ENCODE data around the gene ARF3. TPM values are rescaled to one million over a fixed set of nuclear protein-coding genes. Genes with fewer than 3 reads are reported as not detected.

Gene ARF3
- total and polyA plus RNA-seq, 2 of the 13 experiments (the other 11 are each of a cell fraction or from before 2014, with no cell fraction given): 53.8 to 57.9 TPM

GRCh38 chr12:48996794-48997718 is 39.8 kb upstream of the ARF3 start (continued):
- TF ChIP-seq, protein P1, sequence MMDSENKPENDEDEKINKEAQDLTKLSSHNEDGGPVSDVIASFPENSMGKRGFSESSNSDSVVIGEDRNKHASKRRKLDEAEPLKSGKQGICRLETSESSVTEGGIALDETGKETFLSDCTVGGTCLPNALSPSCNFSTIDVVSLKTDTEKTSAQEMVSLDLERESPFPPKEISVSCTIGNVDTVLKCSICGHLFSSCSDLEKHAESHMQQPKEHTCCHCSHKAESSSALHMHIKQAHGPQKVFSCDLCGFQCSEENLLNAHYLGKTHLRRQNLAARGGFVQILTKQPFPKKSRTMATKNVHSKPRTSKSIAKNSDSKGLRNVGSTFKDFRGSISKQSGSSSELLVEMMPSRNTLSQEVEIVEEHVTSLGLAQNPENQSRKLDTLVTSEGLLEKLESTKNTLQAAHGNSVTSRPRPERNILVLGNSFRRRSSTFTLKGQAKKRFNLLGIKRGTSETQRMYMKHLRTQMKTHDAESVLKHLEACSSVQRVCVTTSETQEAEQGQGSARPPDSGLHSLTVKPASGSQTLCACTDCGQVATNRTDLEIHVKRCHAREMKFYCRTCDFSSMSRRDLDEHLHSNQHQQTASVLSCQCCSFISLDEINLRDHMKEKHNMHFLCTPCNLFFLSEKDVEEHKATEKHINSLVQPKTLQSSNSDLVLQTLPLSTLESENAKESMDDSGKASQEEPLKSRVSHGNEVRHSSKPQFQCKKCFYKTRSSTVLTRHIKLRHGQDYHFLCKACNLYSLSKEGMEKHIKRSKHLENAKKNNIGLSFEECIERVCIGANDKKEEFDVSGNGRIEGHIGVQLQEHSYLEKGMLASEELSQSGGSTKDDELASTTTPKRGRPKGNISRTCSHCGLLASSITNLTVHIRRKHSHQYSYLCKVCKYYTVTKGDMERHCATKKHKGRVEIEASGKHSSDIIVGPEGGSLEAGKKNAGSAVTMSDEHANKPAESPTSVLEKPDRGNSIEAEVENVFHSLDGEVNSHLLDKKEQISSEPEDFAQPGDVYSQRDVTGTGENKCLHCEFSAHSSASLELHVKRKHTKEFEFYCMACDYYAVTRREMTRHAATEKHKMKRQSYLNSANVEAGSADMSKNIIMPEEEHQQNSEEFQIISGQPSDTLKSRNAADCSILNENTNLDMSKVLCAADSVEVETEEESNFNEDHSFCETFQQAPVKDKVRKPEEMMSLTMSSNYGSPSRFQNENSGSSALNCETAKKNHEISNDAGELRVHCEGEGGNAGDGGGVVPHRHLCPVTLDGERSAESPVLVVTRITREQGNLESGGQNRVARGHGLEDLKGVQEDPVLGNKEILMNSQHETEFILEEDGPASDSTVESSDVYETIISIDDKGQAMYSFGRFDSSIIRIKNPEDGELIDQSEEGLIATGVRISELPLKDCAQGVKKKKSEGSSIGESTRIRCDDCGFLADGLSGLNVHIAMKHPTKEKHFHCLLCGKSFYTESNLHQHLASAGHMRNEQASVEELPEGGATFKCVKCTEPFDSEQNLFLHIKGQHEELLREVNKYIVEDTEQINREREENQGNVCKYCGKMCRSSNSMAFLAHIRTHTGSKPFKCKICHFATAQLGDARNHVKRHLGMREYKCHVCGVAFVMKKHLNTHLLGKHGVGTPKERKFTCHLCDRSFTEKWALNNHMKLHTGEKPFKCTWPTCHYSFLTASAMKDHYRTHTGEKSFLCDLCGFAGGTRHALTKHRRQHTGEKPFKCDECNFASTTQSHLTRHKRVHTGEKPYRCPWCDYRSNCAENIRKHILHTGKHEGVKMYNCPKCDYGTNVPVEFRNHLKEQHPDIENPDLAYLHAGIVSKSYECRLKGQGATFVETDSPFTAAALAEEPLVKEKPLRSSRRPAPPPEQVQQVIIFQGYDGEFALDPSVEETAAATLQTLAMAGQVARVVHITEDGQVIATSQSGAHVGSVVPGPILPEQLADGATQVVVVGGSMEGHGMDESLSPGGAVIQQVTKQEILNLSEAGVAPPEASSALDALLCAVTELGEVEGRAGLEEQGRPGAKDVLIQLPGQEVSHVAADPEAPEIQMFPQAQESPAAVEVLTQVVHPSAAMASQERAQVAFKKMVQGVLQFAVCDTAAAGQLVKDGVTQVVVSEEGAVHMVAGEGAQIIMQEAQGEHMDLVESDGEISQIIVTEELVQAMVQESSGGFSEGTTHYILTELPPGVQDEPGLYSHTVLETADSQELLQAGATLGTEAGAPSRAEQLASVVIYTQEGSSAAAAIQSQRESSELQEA (CRISPR knock-in tag; IDR thresholded peaks at IDR 0.05; ENCODE audit: not compliant biosample characterization): peak; percentile 41
- no peak for TF ChIP-seq ZKSCAN1 (IDR thresholded peaks at IDR 0.05; ENCODE audit: low read length)
- no peak for TF ChIP-seq AKNA (CRISPR knock-in tag; IDR thresholded peaks at IDR 0.05; ENCODE audit: borderline replicate concordance)
- TF ChIP-seq FOSL2 (CRISPR knock-in tag; IDR thresholded peaks at IDR 0.05): no peak
- TF ChIP-seq ZNF563 (CRISPR knock-in tag; IDR thresholded peaks at IDR 0.05): peak; percentile 5; the same call in 1 of the 2 replicates
- TF ChIP-seq CSRNP1 (CRISPR knock-in tag; IDR thresholded peaks at IDR 0.05): no peak
- TF ChIP-seq RAD21 (CRISPR knock-in tag; IDR thresholded peaks at IDR 0.05): peak; percentile 46
- TF ChIP-seq YY1 (IDR thresholded peaks at IDR 0.05; ENCODE audit: insufficient read depth, insufficient replicate concordance, low read depth, low read length): peak; percentile 53
- no peak for TF ChIP-seq ZNF788 (CRISPR knock-in tag; IDR thresholded peaks at IDR 0.05; ENCODE audit: borderline replicate concordance)

Measured in HepG2 (cell line).